HG02943 (cell line): ENCODE results near the gene SNX21.
A peak's percentile ranks its signal among the peaks of the same experiment; 100 is the strongest.

Source experiments
- ATAC-seq: cut with Tn5 transposase; IDR thresholded peaks from one replicate; pipeline ENCODE4 v1.9.1; 2021; ENCODE audit warnings: mild to moderate bottlenecking, low read depth, moderate library complexity; ENCODE audit not compliant: unreplicated experiment

The SNX21 gene

DNA sequence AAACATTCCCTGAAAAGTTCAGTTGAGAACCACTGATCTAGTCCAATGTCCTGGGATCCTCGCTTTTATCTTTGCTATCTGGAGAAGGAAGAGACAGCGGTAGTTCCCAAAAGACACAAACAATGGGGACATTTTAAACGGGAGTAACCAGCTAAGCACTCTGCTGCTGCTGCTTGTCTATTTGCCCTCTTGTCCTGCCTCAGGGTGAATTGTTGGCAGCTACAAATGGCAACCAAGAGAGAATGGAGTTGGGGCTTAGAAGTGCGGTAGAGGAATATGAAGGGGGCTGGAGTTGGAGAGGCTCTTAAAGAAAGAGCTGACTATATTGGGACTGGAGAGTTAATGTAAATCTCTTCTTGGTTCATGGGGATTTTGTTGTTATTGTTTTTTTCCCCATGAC, 41.0 kb downstream of the SNX21 start:
- ATAC-seq = no peak

DNA sequence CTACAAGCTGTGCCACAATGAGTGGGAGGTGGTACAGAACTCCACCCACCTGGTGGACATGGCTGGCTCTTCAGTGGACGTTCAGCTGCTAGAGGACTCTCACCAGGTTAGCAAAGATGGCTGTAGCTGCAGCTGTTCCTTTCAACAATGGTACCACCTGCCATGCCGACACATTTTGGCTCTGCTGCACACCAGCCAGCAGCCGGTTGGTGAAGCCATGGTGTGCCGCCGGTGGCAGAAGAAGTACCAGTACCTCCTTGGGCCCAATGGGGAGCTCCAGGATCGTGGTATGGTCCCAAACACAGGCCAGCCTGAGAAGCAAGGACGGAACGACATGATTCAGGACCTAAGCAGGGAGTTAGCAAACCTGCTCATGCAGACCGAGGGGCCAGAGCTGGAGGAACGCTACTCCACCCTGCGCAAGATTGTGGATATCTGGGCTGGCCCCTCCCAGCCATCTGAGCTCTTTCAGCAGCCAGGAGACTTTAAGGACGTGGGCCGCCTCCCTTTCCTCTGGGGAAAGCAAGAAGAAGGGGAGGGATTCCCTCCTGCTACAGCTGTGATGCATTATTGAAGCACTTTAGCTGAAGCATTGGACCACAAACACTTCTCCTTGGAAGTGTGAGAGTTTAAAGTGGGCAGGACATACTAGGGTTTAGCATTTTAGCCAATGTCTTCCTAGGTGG, 44.6 kb downstream of the SNX21 start:
- no peak for ATAC-seq

DNA sequence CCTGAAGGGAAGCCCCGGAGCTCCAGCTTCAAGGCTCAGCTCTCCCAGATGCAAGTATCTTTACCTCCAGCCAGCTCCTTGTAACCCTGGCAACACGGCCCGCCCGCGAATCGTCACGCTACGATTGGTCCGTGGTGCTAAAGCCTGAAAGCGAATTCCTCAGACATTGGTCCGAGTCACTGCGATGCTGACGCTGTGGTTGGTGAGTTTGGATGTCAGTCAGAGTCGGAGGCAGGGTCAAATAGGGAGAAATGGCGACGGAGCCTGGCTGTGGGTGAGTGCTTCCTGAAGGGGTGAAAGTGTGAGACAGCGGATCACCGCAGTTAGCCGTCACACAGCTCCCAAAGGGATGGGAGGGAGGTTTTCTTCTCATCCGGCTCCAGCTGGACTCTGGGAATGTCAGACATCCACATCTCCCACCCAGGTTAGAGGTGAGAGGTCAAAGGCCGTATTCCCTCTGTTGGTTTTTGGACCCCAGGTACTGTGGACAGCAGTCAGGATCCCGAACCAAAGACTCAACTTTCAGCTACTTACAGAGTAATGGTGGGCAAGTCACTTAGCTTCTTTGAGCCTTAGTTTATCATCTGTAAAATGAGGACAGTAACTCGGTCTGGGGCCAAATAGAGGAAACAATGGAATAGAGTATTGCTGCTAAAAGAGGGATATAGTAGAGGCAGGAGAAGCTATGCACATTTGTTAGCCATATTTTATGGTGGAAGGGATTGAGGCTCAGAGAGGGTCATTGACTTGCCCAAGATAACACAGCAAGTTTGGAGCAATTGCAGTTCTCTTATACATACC, 47.6 kb downstream of the SNX21 start, which contains the start of gene ZSWIM1:
TSS of gene ZSWIM1 (plus strand) at position 240 of the 801 bp plus-strand sequence. CDS start 1,366 bp downstream, outside the sequence.
- ATAC-seq = peak; percentile 98

GRCh38 chr20:45882469-45883099, 49.0 kb downstream of the SNX21 start:
- ATAC-seq = no peak

- no peak for ATAC-seq
These were observed 49.5 kb downstream of the SNX21 start for GRCh38 chr20:45883100-45883469.

DNA sequence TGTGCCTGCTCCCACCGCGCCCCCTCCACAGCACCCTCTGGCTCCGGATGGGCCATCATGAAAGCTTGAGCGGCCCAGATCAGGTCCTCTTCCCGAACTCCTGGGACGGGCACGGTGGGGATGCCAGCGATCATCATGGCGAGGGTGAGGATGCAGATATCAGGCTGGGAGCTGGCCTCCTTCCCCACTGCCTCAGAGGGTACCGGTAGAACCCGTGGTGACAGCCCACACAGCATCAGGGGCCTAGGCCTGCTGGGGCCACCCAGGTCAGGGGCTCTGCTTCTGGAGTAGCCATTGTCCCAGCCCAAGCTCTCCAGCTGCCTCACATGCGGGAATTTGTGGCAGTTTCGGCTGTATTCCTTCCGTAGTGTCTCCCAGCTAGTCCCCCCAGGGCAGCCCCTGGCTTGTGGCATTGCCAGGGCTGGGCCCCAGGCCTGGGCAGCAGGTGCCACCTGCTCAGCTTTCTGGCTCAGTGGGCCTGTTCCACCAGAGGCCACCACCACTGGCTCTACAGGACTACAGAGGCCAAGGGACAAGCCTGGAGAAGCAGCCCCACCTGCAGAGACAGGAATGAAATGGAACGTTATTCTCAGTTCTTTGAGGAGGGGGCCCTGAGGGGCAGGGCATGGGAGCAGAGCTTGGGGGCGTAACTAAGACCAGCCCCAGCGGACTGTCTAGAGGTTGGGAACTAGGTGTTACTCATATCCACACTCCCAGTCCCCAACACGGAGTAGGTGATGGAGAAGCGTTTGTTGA, 53.2 kb downstream of the SNX21 start:
- ATAC-seq = no peak

GRCh38 chr20:45887346-45887715, 53.7 kb downstream of the SNX21 start, which contains the start of gene SPATA25:
Gene SPATA25, minus strand, starts transcription at chr20:45887622. Its CDS starts 32 bp downstream, at chr20:45887590.
- no peak for ATAC-seq

DNA sequence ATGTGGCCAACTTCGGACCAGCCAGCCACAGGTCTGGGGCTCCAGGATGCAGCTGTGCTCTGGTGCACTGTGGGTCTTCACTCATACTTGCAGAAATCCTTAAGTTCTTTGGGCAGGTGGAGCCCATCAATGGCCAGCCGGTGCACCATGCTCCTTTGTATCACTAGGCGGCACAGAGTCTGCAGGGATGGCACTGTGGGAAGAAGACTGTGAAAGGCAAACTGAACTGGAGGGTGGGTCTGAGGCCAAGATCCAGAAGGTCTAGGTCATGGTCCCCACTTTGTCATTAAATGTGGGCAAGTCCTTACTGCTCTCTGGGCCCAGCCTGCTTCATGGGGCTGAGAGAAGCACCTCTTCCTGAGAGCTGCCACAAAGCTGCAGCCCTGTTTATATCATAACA, 55.1 kb downstream of the SNX21 start:
- no peak for ATAC-seq

DNA sequence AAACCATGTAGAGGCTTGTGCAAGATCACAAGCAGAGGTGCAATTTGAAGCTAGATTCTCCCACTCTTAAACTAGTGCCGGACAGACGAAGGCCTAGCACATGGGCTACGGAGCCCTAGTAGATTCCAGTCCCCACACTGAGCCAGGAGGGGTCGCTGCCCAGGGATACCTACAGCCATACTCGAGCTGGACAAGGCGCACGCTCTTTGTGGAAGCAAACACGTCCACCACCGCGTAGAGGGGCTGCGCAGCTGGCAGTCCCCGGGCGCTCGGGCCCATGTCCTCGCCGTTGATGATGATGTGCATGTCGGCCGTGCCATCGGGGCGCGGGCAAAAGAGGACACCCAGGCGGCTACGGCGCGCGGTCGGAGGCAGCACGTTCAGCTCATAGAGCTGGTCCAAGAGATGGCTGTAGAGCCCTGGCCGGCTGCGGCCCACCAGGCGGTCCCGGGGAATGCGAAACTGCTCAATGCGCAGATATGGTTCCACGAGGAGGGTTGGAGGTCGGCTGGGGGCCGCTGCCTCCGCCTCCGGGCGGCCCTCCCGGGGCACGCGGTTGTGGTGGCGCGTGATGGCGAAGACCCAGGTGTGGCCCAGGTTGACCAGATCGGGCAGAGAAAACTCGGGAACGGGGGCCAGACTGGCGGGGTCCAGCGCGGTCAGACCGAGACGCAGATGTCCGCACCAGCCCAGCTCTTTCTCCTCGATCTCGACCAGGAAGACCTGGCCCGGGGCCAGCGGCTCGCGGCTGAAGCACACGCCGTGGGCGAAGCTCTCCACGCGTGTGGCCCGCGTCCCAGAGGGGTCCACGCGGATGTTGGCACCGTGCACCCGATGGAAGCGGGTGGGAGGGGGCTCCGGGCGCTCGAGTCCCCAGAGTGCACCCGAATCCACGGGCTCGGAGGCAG, 56.7 kb downstream of the SNX21 start:
- ATAC-seq = no peak

DNA sequence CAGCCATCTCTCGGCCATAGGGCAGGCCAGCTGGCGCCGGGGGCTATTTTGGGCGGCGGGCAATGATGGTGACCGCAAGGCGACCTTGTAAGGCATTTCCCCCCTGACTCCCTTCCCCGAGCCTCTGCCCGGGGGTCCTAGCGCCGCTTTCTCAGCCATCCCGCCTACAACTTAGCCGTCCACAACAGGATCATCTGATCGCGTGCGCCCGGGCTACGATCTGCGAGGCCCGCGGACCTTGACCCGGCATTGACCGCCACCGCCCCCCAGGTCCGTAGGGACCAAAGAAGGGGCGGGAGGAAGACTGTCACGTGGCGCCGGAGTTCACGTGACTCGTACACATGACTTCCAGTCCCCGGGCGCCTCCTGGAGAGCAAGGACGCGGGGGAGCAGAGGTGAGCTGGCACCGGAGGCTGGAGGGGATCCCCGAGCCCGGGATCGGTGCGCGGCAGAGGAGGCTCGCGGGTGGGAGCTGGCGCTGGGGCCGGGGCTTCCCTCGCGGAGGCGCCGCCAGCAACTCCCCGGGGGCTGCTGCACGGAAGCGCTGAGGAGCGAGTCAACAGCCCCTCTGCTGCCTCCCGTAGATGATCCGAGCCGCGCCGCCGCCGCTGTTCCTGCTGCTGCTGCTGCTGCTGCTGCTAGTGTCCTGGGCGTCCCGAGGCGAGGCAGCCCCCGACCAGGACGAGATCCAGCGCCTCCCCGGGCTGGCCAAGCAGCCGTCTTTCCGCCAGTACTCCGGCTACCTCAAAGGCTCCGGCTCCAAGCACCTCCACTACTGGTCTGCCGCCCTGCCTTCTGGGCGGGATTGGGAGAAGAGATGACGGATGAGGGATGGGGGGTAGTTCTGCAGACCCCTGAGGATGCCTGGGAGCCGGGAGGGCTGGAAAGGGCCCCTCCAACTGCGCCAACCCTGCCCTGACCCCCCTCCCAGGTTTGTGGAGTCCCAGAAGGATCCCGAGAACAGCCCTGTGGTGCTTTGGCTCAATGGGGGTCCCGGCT, 57.7 kb downstream of the SNX21 start, which contains the start of the genes CTSA and NEURL2:
TSS of gene CTSA (plus strand) at position 351 of the 999 bp plus-strand sequence. CDS start at position 585, 234 bp downstream.
TSS of gene NEURL2 (minus strand) at position 224 of the 999 bp plus-strand sequence. CDS start at position 7, 217 bp downstream.
- ATAC-seq = peak; percentile 71

DNA sequence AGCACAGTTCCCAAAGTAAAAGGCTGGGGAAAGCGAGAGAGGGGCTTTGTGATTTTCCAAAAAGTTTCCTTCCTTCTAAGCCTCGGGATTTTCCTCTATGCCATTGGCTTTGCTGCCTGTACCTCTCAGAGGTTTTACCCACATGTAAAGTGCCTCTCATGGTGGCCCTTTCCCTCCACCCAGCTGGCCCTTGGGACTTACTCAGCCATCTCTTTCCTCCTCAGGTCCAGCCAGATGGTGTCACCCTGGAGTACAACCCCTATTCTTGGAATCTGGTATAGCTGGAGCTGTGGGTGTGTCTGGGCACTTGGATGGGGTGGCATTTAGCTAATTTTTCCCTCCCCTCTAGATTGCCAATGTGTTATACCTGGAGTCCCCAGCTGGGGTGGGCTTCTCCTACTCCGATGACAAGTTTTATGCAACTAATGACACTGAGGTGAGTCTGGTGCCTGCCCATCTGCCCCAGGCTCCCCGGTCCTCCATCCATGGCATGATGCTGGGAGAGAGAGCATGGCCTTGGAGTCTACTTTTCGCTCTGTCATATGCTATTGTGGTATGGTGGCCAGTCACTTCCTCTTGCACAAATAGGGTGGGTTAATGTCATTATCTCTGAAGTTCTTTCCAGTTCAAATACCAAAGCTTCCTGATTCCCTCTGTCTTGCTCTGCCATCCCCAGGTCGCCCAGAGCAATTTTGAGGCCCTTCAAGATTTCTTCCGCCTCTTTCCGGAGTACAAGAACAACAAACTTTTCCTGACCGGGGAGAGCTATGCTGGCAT, 58.6 kb downstream of the SNX21 start:
- ATAC-seq = no peak
